D341Med (cell line): ENCODE data around the gene UBR4.

ENCODE experiments used
- DNase-seq: peaks from one replicate; pipeline ENCODE4 v3.0.0; 2012; ENCODE audit warnings: low spot score

The UBR4 gene

GRCh38 chr1:19138958-19139581 lies 71.0 kb downstream of the UBR4 start:
- DNase-seq: no peak

- DNase-seq: no peak
Observed at GRCh38 chr1:19138331-19138730, 71.7 kb downstream of the UBR4 start.

- DNase-seq: no peak
Observed at GRCh38 chr1:19137158-19137557, 72.9 kb downstream of the UBR4 start.

GRCh38 chr1:19133360-19133759 lies 76.7 kb downstream of the UBR4 start:
- no peak for DNase-seq

- DNase-seq: no peak
Observed at GRCh38 chr1:19130468-19130867, 79.6 kb downstream of the UBR4 start.

- no peak for DNase-seq
Observed at GRCh38 chr1:19128968-19129514, 81.0 kb downstream of the UBR4 start.

- DNase-seq: no peak
Observed at GRCh38 chr1:19124273-19124672, 85.8 kb downstream of the UBR4 start.

- no peak for DNase-seq
Observed at GRCh38 chr1:19123837-19124236, 86.2 kb downstream of the UBR4 start.

GRCh38 chr1:19122668-19123067 lies 87.4 kb downstream of the UBR4 start:
- no peak for DNase-seq

GRCh38 chr1:19121192-19121591 lies 88.9 kb downstream of the UBR4 start:
- no peak for DNase-seq

- no peak for DNase-seq
Observed at GRCh38 chr1:19120070-19120469, 90.0 kb downstream of the UBR4 start.

- no peak for DNase-seq
Observed at GRCh38 chr1:19115082-19115808, 94.8 kb downstream of the UBR4 start.

GRCh38 chr1:19113697-19114092 lies 96.4 kb downstream of the UBR4 start:
- DNase-seq: peak; percentile 64

- DNase-seq: no peak
Observed at GRCh38 chr1:19112891-19113696, 97.0 kb downstream of the UBR4 start.

- DNase-seq: no peak
Observed at GRCh38 chr1:19110257-19110927, 99.7 kb downstream of the UBR4 start.

- no peak for DNase-seq
Observed at GRCh38 chr1:19109545-19109944, 100.5 kb downstream of the UBR4 start.

- DNase-seq: no peak
Observed at GRCh38 chr1:19101244-19101643, 108.8 kb downstream of the UBR4 start.

GRCh38 chr1:19100028-19100427 lies 110.0 kb downstream of the UBR4 start:
- DNase-seq: no peak

- DNase-seq: no peak
Observed at GRCh38 chr1:19096990-19097389, 113.1 kb downstream of the UBR4 start.

GRCh38 chr1:19096036-19096833 lies 113.8 kb downstream of the UBR4 start:
- DNase-seq: peak; percentile 81

- DNase-seq: no peak
Observed at GRCh38 chr1:19091196-19091953, 118.7 kb downstream of the UBR4 start.
